ENCODE measurements around the gene ACYP1.

Gene ACYP1

GRCh38 chr14:75101491-75101890, 37.7 kb upstream of the ACYP1 start:
- TF ChIP-seq EZH2 (IDR thresholded peaks at IDR 0.05; ENCODE audit: borderline replicate concordance, low read depth, low read length, severe bottlenecking), result no peak
- TF ChIP-seq, protein P1, sequence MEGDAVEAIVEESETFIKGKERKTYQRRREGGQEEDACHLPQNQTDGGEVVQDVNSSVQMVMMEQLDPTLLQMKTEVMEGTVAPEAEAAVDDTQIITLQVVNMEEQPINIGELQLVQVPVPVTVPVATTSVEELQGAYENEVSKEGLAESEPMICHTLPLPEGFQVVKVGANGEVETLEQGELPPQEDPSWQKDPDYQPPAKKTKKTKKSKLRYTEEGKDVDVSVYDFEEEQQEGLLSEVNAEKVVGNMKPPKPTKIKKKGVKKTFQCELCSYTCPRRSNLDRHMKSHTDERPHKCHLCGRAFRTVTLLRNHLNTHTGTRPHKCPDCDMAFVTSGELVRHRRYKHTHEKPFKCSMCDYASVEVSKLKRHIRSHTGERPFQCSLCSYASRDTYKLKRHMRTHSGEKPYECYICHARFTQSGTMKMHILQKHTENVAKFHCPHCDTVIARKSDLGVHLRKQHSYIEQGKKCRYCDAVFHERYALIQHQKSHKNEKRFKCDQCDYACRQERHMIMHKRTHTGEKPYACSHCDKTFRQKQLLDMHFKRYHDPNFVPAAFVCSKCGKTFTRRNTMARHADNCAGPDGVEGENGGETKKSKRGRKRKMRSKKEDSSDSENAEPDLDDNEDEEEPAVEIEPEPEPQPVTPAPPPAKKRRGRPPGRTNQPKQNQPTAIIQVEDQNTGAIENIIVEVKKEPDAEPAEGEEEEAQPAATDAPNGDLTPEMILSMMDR (IDR thresholded peaks at IDR 0.05; ENCODE audit: borderline replicate concordance, extremely low read depth, low read length, poor library complexity, severe bottlenecking), result no peak
- Histone ChIP-seq H3K27ac (ENCODE audit: low read length) (no peak overlapping the region), H3K27me3 (ENCODE audit: insufficient read depth, low read length, poor library complexity) (no peaks in the 10 kb centered on the region), H3K79me2 (ENCODE audit: insufficient read depth, low read length) (no peaks in the 10 kb centered on the region), H3K4me1 (ENCODE audit: insufficient read depth, low read length) (no peaks in the 10 kb centered on the region), H3K4me2 (ENCODE audit: insufficient read depth, low read length) (no peak overlapping the region), H3K4me3 (ENCODE audit: low read depth in 1 of 2, low read length in 2 of 2) (no peak overlapping the region), H2AFZ (ENCODE audit: low read depth, low read length) (no peak overlapping the region), H3K9ac (ENCODE audit: low read depth, low read length) (no peak overlapping the region), H4K20me1 (ENCODE audit: insufficient read depth, low read length) (no peaks in the 10 kb centered on the region), H3K36me3 (ENCODE audit: insufficient read depth, low read length) (peaks cover 76% of the 10 kb centered on the region), H3K9me3 (ENCODE audit: insufficient read depth, low read length, severe bottlenecking) (no peaks in the 10 kb centered on the region)
- ATAC-seq (ENCODE audit: insufficient read depth, low read depth) (no peak), DNase-seq (no peak)

DNA sequence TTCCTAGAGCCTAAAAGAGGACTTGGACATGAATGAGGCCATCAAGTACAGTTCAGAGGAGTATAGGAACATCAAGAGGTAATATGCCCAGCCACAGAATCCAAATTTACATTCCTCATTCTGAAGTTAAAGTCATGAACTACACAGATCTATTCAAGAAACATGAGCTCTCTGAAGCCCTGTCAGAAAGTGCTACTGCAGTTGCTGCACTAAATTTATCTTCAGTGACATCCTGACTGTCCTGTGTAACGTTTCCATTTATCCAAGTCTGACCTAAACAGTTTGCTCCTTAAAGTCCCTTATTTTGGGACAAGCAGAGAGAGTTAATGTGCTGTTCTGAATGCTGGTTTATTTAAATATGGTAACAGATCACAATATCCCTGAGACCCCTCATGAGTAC, 34.9 kb upstream of the ACYP1 start:
- no peak overlapping the region for H3K27ac ChIP-seq (ENCODE audit: low read length)
- no peak overlapping the region for H2AFZ ChIP-seq (ENCODE audit: low read depth, low read length)
- no peak for DNase-seq
- no peaks in the 10 kb centered on the region for H4K20me1 ChIP-seq (ENCODE audit: insufficient read depth, low read length)
- no peaks in the 10 kb centered on the region for H3K9me3 ChIP-seq (ENCODE audit: insufficient read depth, low read length, severe bottlenecking)
- H3K79me2 ChIP-seq (ENCODE audit: insufficient read depth, low read length), result no peaks in the 10 kb centered on the region
- no peak overlapping the region for H3K4me3 ChIP-seq (ENCODE audit: low read depth in 1 of 2, low read length in 2 of 2)
- TF ChIP-seq, protein P1 (IDR thresholded peaks at IDR 0.05; ENCODE audit: borderline replicate concordance, extremely low read depth, low read length, poor library complexity, severe bottlenecking), result no peak
- TF ChIP-seq EZH2 (IDR thresholded peaks at IDR 0.05; ENCODE audit: borderline replicate concordance, low read depth, low read length, severe bottlenecking), result no peak
- H3K4me2 ChIP-seq (ENCODE audit: insufficient read depth, low read length), result no peak overlapping the region
- H3K9ac ChIP-seq (ENCODE audit: low read depth, low read length), result no peak overlapping the region
- H3K27me3 ChIP-seq (ENCODE audit: insufficient read depth, low read length, poor library complexity), result no peaks in the 10 kb centered on the region
- H3K4me1 ChIP-seq (ENCODE audit: insufficient read depth, low read length), result no peaks in the 10 kb centered on the region
- H3K36me3 ChIP-seq (ENCODE audit: insufficient read depth, low read length), result peaks cover 80% of the 10 kb centered on the region
- no peak for ATAC-seq (ENCODE audit: insufficient read depth, low read depth)

DNA sequence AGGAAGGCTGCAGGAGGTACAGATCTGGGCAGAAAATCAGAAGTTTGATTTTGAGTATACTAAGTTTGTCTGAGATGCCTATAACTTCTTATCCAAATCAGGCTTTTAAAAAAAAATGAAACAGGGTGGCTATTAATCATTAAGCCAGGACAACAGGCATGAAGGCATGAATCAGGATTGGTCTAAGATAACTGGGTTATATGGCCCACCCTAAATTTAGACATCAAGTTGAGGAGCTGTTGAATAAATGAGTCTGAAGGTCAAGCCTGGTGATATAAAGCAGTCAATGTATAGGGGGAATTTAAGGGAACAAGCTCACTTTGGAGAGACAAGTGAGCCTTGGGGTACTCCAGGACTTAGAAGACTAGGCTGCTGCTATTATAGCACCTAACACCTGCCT, 34.4 kb upstream of the ACYP1 start:
- Histone ChIP-seq H3K4me2 (ENCODE audit: insufficient read depth, low read length) (no peak overlapping the region), H2AFZ (ENCODE audit: low read depth, low read length) (no peak overlapping the region), H3K79me2 (ENCODE audit: insufficient read depth, low read length) (no peaks in the 10 kb centered on the region), H3K9ac (ENCODE audit: low read depth, low read length) (no peak overlapping the region), H3K9me3 (ENCODE audit: insufficient read depth, low read length, severe bottlenecking) (no peaks in the 10 kb centered on the region), H4K20me1 (ENCODE audit: insufficient read depth, low read length) (no peaks in the 10 kb centered on the region), H3K27ac (ENCODE audit: low read length) (no peak overlapping the region), H3K4me1 (ENCODE audit: insufficient read depth, low read length) (no peaks in the 10 kb centered on the region), H3K36me3 (ENCODE audit: insufficient read depth, low read length) (peaks cover 81% of the 10 kb centered on the region), H3K27me3 (ENCODE audit: insufficient read depth, low read length, poor library complexity) (no peaks in the 10 kb centered on the region), H3K4me3 (ENCODE audit: low read depth in 1 of 2, low read length in 2 of 2) (no peak overlapping the region)
- ATAC-seq (ENCODE audit: insufficient read depth, low read depth) (no peak), DNase-seq (no peak)
- TF ChIP-seq, protein P1 (IDR thresholded peaks at IDR 0.05; ENCODE audit: borderline replicate concordance, extremely low read depth, low read length, poor library complexity, severe bottlenecking), result no peak
- TF ChIP-seq EZH2 (IDR thresholded peaks at IDR 0.05; ENCODE audit: borderline replicate concordance, low read depth, low read length, severe bottlenecking), result no peak

GRCh38 chr14:75096959-75097358, 33.1 kb upstream of the ACYP1 start:
- TF ChIP-seq EZH2 (IDR thresholded peaks at IDR 0.05; ENCODE audit: borderline replicate concordance, low read depth, low read length, severe bottlenecking), result no peak
- TF ChIP-seq, protein P1 (IDR thresholded peaks at IDR 0.05; ENCODE audit: borderline replicate concordance, extremely low read depth, low read length, poor library complexity, severe bottlenecking), result no peak
- Histone ChIP-seq H3K27ac (ENCODE audit: low read length) (no peak overlapping the region), H2AFZ (ENCODE audit: low read depth, low read length) (no peak overlapping the region), H3K9ac (ENCODE audit: low read depth, low read length) (no peak overlapping the region), H4K20me1 (ENCODE audit: insufficient read depth, low read length) (no peaks in the 10 kb centered on the region), H3K27me3 (ENCODE audit: insufficient read depth, low read length, poor library complexity) (no peaks in the 10 kb centered on the region), H3K4me1 (ENCODE audit: insufficient read depth, low read length) (no peaks in the 10 kb centered on the region), H3K4me3 (ENCODE audit: low read depth in 1 of 2, low read length in 2 of 2) (no peak overlapping the region), H3K36me3 (ENCODE audit: insufficient read depth, low read length) (peaks cover 88% of the 10 kb centered on the region), H3K9me3 (ENCODE audit: insufficient read depth, low read length, severe bottlenecking) (no peaks in the 10 kb centered on the region), H3K79me2 (ENCODE audit: insufficient read depth, low read length) (no peaks in the 10 kb centered on the region), H3K4me2 (ENCODE audit: insufficient read depth, low read length) (no peak overlapping the region)
- ATAC-seq (ENCODE audit: insufficient read depth, low read depth), result no peak
- DNase-seq, result no peak

Measured in DND-41 (cell line).